ENCODE results near the gene GFRA1.

Gene GFRA1

DNA sequence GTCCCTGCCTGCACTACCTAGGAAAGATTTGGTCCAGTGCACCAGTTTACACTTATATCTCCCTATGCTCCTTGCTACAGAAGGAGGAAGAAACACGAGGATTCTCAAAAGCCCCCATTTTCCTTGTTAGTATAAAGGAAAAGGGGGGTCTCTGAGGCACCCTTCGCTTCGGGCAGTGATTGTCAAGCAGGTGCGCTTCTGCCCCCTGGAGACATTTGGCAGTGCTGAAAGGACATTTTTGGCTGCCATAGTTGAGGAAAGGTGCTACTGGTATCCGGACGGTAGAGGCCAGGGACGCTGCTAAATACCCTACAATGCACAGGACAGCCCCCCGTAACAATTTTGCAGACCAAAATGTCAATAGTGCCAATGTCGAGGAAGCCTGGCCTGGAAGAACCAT, 193.7 kb downstream of the GFRA1 start:
- H3K36me3 ChIP-seq = no peaks in the 10 kb centered on the region
- no peaks in the 10 kb centered on the region for H3K4me1 ChIP-seq
- no peak overlapping the region for H3K4me3 ChIP-seq (ENCODE audit: low read depth, low read length)
- no peaks in the 10 kb centered on the region for H3K27me3 ChIP-seq
- DNase-seq = no peak
- H3K9me3 ChIP-seq = no peaks in the 10 kb centered on the region
- TF ChIP-seq, protein P1, sequence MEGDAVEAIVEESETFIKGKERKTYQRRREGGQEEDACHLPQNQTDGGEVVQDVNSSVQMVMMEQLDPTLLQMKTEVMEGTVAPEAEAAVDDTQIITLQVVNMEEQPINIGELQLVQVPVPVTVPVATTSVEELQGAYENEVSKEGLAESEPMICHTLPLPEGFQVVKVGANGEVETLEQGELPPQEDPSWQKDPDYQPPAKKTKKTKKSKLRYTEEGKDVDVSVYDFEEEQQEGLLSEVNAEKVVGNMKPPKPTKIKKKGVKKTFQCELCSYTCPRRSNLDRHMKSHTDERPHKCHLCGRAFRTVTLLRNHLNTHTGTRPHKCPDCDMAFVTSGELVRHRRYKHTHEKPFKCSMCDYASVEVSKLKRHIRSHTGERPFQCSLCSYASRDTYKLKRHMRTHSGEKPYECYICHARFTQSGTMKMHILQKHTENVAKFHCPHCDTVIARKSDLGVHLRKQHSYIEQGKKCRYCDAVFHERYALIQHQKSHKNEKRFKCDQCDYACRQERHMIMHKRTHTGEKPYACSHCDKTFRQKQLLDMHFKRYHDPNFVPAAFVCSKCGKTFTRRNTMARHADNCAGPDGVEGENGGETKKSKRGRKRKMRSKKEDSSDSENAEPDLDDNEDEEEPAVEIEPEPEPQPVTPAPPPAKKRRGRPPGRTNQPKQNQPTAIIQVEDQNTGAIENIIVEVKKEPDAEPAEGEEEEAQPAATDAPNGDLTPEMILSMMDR (IDR thresholded peaks at IDR 0.05; ENCODE audit: low read depth, low read length) = no peak

DNA sequence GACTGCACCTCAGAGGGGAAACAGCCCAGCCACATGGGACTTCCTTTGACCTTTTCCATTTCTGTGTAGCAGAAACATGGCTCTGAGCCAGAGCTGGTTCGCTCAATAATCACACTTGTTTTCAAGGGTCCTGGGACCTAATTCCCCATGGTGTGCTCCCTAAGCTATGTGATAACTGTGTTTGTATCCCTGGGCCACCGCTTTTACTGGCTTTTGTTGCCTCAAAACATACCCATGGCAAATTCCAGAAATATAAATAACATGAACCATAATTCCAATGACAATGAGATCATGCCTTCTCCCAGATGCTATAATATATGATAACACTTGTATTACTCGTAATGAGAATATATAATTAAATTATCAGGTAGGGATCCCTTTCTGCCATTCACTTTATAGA, 196.4 kb downstream of the GFRA1 start:
- no peak for DNase-seq
- Histone ChIP-seq H3K27me3 (no peaks in the 10 kb centered on the region), H3K4me3 (ENCODE audit: low read depth, low read length) (no peak overlapping the region), H3K36me3 (no peaks in the 10 kb centered on the region), H3K9me3 (no peaks in the 10 kb centered on the region), H3K4me1 (no peaks in the 10 kb centered on the region)
- TF ChIP-seq, protein P1 (IDR thresholded peaks at IDR 0.05; ENCODE audit: low read depth, low read length) = no peak

- Histone ChIP-seq H3K9me3 (no peaks in the 10 kb centered on the region), H3K4me3 (ENCODE audit: low read depth, low read length) (no peak overlapping the region), H3K36me3 (no peaks in the 10 kb centered on the region), H3K27me3 (no peaks in the 10 kb centered on the region), H3K4me1 (no peaks in the 10 kb centered on the region)
- DNase-seq = no peak
- TF ChIP-seq, protein P1 (IDR thresholded peaks at IDR 0.05; ENCODE audit: low read depth, low read length) = no peak
Observed at GRCh38 chr10:116073510-116073909, 199.5 kb downstream of the GFRA1 start.

DNA sequence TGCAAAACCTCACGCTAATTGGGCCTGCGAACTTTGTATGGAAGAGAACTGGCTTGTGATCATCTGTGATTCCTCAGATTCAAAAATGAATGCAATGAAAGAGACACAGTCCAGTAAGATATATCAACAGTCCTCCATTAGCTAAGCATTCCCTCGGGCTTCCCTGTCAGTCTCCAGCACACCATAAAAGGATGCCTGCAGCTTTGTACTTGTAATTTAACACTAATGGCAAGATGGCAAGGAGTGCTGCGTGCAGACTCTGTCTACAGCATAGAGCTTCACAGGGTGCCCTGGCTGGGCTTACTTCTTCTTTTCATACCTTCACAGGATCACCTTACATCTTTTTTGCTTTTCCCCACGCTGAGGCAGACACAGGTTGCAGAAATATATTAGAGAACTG, 200.0 kb downstream of the GFRA1 start:
- Histone ChIP-seq H3K27me3 (no peaks in the 10 kb centered on the region), H3K36me3 (no peaks in the 10 kb centered on the region), H3K4me1 (no peaks in the 10 kb centered on the region), H3K4me3 (ENCODE audit: low read depth, low read length) (no peak overlapping the region), H3K9me3 (no peaks in the 10 kb centered on the region)
- peak; percentile 18 for DNase-seq
- TF ChIP-seq, protein P1 (IDR thresholded peaks at IDR 0.05; ENCODE audit: low read depth, low read length) = no peak

DNA sequence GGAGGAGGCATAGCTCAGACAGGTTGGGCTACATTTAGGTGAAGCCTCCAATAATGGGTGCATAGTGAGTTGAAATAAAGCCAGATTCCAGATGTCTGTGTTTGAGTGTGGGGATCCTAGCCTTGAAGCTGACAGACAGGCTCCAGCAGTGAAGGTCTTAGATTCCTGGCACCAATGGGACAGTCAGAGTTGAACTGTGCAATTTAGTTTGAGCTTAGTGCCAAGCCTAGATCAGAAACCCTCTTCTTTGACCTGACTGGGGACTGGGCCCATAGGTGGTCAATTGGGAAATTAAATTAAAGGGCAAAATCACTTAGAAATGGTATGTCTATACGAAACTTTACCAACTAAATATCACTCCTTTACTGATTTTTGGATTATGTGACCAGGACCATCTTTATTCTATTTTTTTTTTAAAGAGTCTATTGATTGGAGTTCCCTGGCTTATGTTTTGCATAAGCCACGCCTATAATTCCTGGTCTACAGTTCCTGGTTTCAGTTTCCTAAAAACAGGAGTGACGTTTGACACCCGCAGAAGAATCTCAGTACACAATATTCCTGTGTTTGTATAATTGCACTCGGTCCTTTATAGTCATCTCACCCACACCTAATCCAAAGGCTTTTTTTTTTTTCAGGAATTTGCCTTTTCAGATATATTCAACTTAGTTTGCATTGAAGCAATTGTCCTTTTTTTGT, 201.4 kb downstream of the GFRA1 start:
- H3K4me1 ChIP-seq = no peaks in the 10 kb centered on the region
- no peaks in the 10 kb centered on the region for H3K9me3 ChIP-seq
- no peaks in the 10 kb centered on the region for H3K27me3 ChIP-seq
- no peaks in the 10 kb centered on the region for H3K36me3 ChIP-seq
- no peak for DNase-seq
- no peak overlapping the region for H3K4me3 ChIP-seq (ENCODE audit: low read depth, low read length)
- TF ChIP-seq, protein P1 (IDR thresholded peaks at IDR 0.05; ENCODE audit: low read depth, low read length) = no peak

DNA sequence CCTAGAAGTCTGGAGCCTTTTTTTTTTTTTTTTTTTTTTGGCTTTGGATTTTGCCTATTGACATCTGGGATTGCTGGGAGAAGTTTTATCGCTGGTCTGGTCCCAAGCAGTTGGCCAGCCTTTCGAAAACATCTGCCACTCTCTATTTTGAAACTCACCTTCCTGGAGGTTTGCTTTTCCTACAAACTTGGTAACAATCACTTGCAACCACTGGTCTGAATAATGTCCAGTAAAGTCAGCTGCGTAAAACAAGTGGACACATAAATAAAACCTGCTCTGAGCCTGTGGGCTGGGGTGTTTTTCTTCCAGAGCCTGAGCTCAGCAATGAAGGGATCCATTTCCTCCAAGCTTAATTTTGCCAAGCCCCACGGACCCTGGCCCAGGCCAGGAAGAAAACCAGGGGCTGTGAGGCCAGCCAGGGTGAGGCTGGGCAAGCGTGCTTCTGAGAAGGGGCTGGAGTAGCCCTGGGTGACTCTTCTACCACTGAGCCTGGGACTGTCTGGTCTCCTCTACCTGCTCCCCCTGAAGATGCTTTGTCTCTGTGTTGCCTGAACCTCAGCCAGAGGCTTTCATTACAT, 202.2 kb downstream of the GFRA1 start:
- no peak for DNase-seq

More for the DNA sequence above, 202.2 kb downstream of the GFRA1 start:
- H3K27me3 ChIP-seq = no peaks in the 10 kb centered on the region
- no peaks in the 10 kb centered on the region for H3K4me1 ChIP-seq
- H3K36me3 ChIP-seq = no peaks in the 10 kb centered on the region
- H3K9me3 ChIP-seq = no peaks in the 10 kb centered on the region
- TF ChIP-seq, protein P1 (IDR thresholded peaks at IDR 0.05; ENCODE audit: low read depth, low read length) = no peak
- H3K4me3 ChIP-seq (ENCODE audit: low read depth, low read length) = no peak overlapping the region

Data from BE2C (cell line).